MV-4-11 (cell line): ENCODE results near the gene AP3B1.
A peak's percentile ranks its signal among the peaks of the same experiment; 100 is the strongest.

ENCODE experiments used
- DNase-seq: peaks from one replicate; lab custom pipeline; 2025; lab: John Stamatoyannopoulos, UW

Gene AP3B1

GRCh38 chr5:77971776-77972468, 322.6 kb downstream of the AP3B1 start:
- DNase-seq, result no peak

GRCh38 chr5:77970891-77971290, 323.6 kb downstream of the AP3B1 start:
- peak; percentile 61 for DNase-seq

- no peak for DNase-seq
These were observed 330.7 kb downstream of the AP3B1 start for GRCh38 chr5:77963795-77964194.

GRCh38 chr5:77960863-77961396, 333.6 kb downstream of the AP3B1 start:
- no peak for DNase-seq

GRCh38 chr5:77960305-77960704, 334.2 kb downstream of the AP3B1 start:
- DNase-seq, result no peak

- DNase-seq, result no peak
These were observed 335.7 kb downstream of the AP3B1 start for GRCh38 chr5:77958642-77959330.

- no peak for DNase-seq
These were observed 336.5 kb downstream of the AP3B1 start for GRCh38 chr5:77957931-77958521.

GRCh38 chr5:77957516-77957915, 337.0 kb downstream of the AP3B1 start:
- no peak for DNase-seq

GRCh38 chr5:77957081-77957480, 337.4 kb downstream of the AP3B1 start:
- no peak for DNase-seq

- no peak for DNase-seq
These were observed 338.9 kb downstream of the AP3B1 start for GRCh38 chr5:77955577-77955976.

- no peak for DNase-seq
These were observed 341.1 kb downstream of the AP3B1 start for GRCh38 chr5:77953374-77953773.

GRCh38 chr5:77952636-77953212, 341.8 kb downstream of the AP3B1 start:
- no peak for DNase-seq
